Measurements from ENCODE around the gene CDKN2B-AS1. TPM values are rescaled to one million over a fixed set of nuclear protein-coding genes. Genes with fewer than 3 reads are reported as not detected.

Gene CDKN2B-AS1
- total RNA-seq, 4 donors from 2014 or later, result 0.38 to 0.56 TPM; not detected in 2

DNA sequence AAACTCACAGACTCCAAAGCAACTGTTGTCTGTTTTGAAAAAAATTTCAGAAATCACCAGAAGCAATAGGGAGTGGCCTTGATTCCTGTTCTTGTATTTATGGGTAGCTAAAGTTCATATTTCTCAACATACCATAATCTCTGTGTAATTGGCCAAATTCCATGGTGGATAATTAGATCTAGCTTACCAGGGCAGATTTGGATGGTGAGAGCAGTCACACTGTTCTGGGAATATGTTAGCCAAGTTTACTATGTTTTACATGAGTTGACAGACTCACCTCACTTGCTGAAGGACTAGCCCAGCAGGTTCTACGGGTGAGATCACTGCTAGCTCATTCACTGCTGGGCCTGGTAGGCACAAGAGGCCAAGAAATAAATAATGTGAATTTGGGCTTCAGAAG, 47.2 kb downstream of the CDKN2B-AS1 start:
- H3K4me1 ChIP-seq, result no peaks in the 10 kb centered on the region
- no peaks in the 10 kb centered on the region for H3K27me3 ChIP-seq
- WGBS, 2 donors, result 30 to 39% methylated on average over 1 of the region's 1 CpG
- H3K4me3 ChIP-seq (replicated peaks in 1 of 3), result no peak overlapping the region
- DNase-seq, result peak; percentile 37 to 57
- no peaks in the 10 kb centered on the region for H3K36me3 ChIP-seq
- no peak overlapping the region for H3K27ac ChIP-seq
- TF ChIP-seq, protein P1, sequence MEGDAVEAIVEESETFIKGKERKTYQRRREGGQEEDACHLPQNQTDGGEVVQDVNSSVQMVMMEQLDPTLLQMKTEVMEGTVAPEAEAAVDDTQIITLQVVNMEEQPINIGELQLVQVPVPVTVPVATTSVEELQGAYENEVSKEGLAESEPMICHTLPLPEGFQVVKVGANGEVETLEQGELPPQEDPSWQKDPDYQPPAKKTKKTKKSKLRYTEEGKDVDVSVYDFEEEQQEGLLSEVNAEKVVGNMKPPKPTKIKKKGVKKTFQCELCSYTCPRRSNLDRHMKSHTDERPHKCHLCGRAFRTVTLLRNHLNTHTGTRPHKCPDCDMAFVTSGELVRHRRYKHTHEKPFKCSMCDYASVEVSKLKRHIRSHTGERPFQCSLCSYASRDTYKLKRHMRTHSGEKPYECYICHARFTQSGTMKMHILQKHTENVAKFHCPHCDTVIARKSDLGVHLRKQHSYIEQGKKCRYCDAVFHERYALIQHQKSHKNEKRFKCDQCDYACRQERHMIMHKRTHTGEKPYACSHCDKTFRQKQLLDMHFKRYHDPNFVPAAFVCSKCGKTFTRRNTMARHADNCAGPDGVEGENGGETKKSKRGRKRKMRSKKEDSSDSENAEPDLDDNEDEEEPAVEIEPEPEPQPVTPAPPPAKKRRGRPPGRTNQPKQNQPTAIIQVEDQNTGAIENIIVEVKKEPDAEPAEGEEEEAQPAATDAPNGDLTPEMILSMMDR (IDR thresholded peaks at IDR 0.05), result no peak
- TF ChIP-seq POLR2A (IDR thresholded peaks at IDR 0.05), result no peak
- intact Hi-C loops (cut with DNase I), result no loop called here
- no peaks in the 10 kb centered on the region for H3K9me3 ChIP-seq

DNA sequence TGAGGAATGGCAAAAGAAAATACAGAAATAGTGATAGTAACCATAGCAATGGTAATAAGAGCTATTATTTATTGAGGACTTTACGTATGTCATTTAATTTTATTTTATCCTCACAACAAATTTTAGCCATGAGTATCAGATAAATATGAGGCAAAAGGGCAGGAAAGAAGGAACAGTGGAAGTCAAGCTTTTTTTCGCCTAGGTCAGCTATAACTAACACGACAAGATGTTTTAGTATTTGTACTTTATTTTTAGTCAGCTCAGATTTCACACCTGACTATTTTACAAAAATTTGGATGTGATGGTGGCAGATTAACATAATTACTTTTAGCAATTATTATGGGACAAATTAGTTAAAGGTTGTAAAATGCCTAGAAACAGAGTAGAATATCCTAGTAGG, 49.3 kb downstream of the CDKN2B-AS1 start:
- 50% methylated on average over 3 of the region's 3 CpGs for WGBS, 2 donors

DNA sequence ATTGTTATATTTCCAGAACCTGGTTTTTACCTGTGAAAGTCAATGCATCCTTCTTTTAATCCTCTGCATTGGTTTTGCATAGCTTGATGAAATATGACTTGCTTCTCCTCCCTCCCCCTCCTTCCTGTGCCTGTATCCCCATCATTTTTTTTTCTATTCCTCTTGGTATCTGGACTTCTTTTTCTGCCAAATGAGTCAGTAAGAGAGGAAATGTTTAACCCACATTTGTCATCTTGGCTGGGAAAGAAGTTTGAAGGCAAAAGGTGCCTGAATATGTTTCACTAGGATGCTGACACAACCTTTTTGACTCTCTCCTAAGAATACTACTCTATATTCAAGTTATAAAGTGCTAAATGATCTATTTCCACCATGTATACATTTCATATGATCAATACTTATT, 50.0 kb downstream of the CDKN2B-AS1 start:
- intact Hi-C loops (cut with DNase I), result no loop called here
- no peak overlapping the region for H3K4me3 ChIP-seq (replicated peaks in 1 of 3)
- no peaks in the 10 kb centered on the region for H3K27me3 ChIP-seq
- no peaks in the 10 kb centered on the region for H3K36me3 ChIP-seq
- TF ChIP-seq POLR2A (IDR thresholded peaks at IDR 0.05), result no peak
- no peaks in the 10 kb centered on the region for H3K9me3 ChIP-seq
- DNase-seq, result no peak
- no peaks in the 10 kb centered on the region for H3K4me1 ChIP-seq
- no peak overlapping the region for H3K27ac ChIP-seq

More for the DNA sequence above, 49.3 kb downstream of the CDKN2B-AS1 start:
- no peak for TF ChIP-seq POLR2A (IDR thresholded peaks at IDR 0.05)
- TF ChIP-seq, protein P1 (IDR thresholded peaks at IDR 0.05), result no peak
- Histone ChIP-seq H3K36me3 (no peaks in the 10 kb centered on the region), H3K27me3 (no peaks in the 10 kb centered on the region), H3K4me1 (no peaks in the 10 kb centered on the region), H3K9me3 (no peaks in the 10 kb centered on the region), H3K27ac (no peak overlapping the region), H3K4me3 (replicated peaks in 1 of 3) (no peak overlapping the region)
- intact Hi-C loops (cut with DNase I), result no loop called here
- no peak for DNase-seq

DNA sequence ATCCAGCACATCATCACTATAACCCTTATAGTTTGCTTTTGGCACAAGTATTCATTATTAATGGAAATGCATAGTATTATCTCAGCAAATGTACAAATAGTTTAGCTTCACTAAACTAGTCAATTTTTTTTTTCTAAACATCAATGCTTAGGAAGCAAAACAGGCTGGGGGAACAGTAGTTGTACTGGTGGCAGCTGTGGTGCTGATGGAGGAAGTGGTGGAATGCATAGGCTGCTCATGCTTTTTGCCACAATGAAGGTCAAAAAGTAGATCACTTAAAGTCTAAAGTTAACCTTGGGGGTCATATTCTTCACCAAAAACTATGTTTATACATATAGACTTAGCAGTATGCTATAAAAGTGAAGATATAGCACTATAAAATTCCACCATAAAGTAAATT, 50.8 kb downstream of the CDKN2B-AS1 start:
- intact Hi-C loops (cut with DNase I), result no loop called here
- Histone ChIP-seq H3K36me3 (no peaks in the 10 kb centered on the region), H3K9me3 (no peaks in the 10 kb centered on the region), H3K27me3 (no peaks in the 10 kb centered on the region), H3K4me1 (no peaks in the 10 kb centered on the region), H3K4me3 (replicated peaks in 1 of 3) (no peak overlapping the region), H3K27ac (no peak overlapping the region)
- DNase-seq, result no peak
- TF ChIP-seq POLR2A (IDR thresholded peaks at IDR 0.05), result no peak
- TF ChIP-seq, protein P1 (IDR thresholded peaks at IDR 0.05), result no peak

DNA sequence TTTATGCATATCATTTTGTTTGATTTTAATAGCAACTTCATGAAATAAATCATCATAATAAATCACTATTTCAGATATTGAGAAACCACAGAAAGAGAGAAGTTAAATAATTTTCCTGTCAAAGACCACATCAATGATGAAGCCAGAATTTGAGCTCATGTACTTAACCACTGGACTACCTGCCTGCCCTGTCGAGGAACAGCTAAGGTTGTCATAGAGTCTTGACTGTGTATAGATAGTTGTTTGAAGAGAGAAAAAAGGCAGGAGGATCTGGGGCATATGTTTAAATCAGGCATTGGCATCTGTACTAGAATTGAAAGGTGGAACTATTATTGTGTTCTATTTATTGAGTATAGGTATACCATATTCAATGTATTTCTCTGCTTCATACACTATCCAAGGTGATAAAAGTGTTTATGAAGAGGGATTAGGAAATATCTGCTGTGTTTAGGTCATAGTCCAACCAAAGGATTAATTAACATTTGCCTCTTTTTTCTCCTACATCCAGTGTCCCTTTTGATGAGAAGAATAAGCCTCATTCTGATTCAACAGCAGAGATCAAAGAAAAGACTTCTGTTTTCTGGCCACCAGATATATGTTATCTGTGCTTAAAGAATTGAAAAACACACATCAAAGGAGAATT, 51.8 kb downstream of the CDKN2B-AS1 start:
- DNase-seq, result no peak
- intact Hi-C loops (cut with DNase I), result no loop called here
- TF ChIP-seq, protein P1 (IDR thresholded peaks at IDR 0.05), result no peak
- no peak for TF ChIP-seq POLR2A (IDR thresholded peaks at IDR 0.05)
- no peaks in the 10 kb centered on the region for H3K27me3 ChIP-seq
- H3K27ac ChIP-seq, result no peak overlapping the region
- no peak overlapping the region for H3K4me3 ChIP-seq (replicated peaks in 1 of 3)
- no peaks in the 10 kb centered on the region for H3K36me3 ChIP-seq
- WGBS, 2 donors, result 74 to 85% methylated on average over 1 of the region's 1 CpG
- no peaks in the 10 kb centered on the region for H3K4me1 ChIP-seq
- H3K9me3 ChIP-seq, result no peaks in the 10 kb centered on the region
